Midbrain (tissue), 1 donor: ENCODE results near the gene PIK3R5.

Source experiments
- DNase-seq: peaks from one replicate; lab custom pipeline; 2025; lab: John Stamatoyannopoulos, UW

PIK3R5 gene

GRCh38 chr17:8924595-8924994 lies 40.9 kb downstream of the PIK3R5 start:
- no peak for DNase-seq

- DNase-seq = no peak
Observed at GRCh38 chr17:8923762-8924161, 41.7 kb downstream of the PIK3R5 start.

GRCh38 chr17:8922928-8923327 lies 42.6 kb downstream of the PIK3R5 start:
- DNase-seq = no peak

GRCh38 chr17:8922451-8922850 lies 43.1 kb downstream of the PIK3R5 start:
- DNase-seq = no peak

GRCh38 chr17:8921147-8921546 lies 44.4 kb downstream of the PIK3R5 start:
- no peak for DNase-seq

GRCh38 chr17:8918807-8919465 lies 46.6 kb downstream of the PIK3R5 start:
- DNase-seq = no peak

- no peak for DNase-seq
Observed at GRCh38 chr17:8916466-8916865, 49.0 kb downstream of the PIK3R5 start.

- no peak for DNase-seq
Observed at GRCh38 chr17:8914554-8914953, 51.0 kb downstream of the PIK3R5 start.

- no peak for DNase-seq
Observed at GRCh38 chr17:8913879-8914278, 51.6 kb downstream of the PIK3R5 start.

- no peak for DNase-seq
Observed at GRCh38 chr17:8913091-8913490, 52.4 kb downstream of the PIK3R5 start.

GRCh38 chr17:8912084-8912981 lies 53.2 kb downstream of the PIK3R5 start:
- DNase-seq = no peak

- no peak for DNase-seq
Observed at GRCh38 chr17:8910969-8911604, 54.4 kb downstream of the PIK3R5 start.

GRCh38 chr17:8909586-8910270 lies 55.8 kb downstream of the PIK3R5 start:
- DNase-seq = no peak

- DNase-seq = no peak
Observed at GRCh38 chr17:8905331-8905730, 60.2 kb downstream of the PIK3R5 start.

- DNase-seq = no peak
Observed at GRCh38 chr17:8904686-8905085, 60.8 kb downstream of the PIK3R5 start.

- no peak for DNase-seq
Observed at GRCh38 chr17:8904201-8904600, 61.3 kb downstream of the PIK3R5 start.

GRCh38 chr17:8900626-8901585 lies 64.6 kb downstream of the PIK3R5 start:
- no peak for DNase-seq

GRCh38 chr17:8900207-8900606 lies 65.3 kb downstream of the PIK3R5 start:
- no peak for DNase-seq

- no peak for DNase-seq
Observed at GRCh38 chr17:8898636-8899035, 66.9 kb downstream of the PIK3R5 start.

- no peak for DNase-seq
Observed at GRCh38 chr17:8898126-8898525, 67.4 kb downstream of the PIK3R5 start.
